ENCODE results near the gene GSTA1.
"Not testable (repeated sequence)": the region's sequence is repeated elsewhere in the genome, so short reads cannot be mapped to it uniquely, and the experiment has no call there.

GSTA1 gene

GRCh38 chr6:52757651-52758338 lies 45.8 kb downstream of the GSTA1 start:
- DNase-seq (ENCODE audit: low spot score in 2 of 2); H3K4me3 ChIP-seq; in situ Hi-C loops (cut with MboI; ENCODE audit: low sequenced_read_pairs); H3K4me1 ChIP-seq; H3K36me3 ChIP-seq (replicated peaks); H3K27me3 ChIP-seq (ENCODE audit: low read depth); H3K9me3 ChIP-seq: not testable (repeated sequence)

- H3K9me3 ChIP-seq, result no peaks in the 10 kb centered on the region
- DNase-seq (ENCODE audit: low spot score in 2 of 2), result no peak
- in situ Hi-C loops (cut with MboI; ENCODE audit: low sequenced_read_pairs), result no loop called here
Measured at GRCh38 chr6:52754443-52754842, 49.2 kb downstream of the GSTA1 start.

DNA sequence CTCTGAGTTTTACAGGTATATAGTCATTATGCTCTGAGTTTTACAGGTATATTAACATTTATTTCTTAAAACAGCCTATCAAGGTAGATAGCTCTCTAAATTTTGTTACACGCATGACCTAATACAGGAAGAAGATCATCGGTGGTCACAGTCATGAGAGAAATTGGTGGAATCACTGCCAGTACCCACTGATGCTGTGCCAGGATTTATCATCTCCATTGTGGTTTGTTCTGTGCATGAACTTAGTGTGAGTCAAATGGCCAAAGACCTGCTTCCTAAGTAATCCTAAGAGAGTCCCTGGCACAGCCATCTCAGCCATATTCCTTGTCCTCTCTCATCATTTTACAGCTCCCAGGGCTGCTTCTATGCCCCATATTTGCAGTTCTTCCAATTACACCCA lies 50.5 kb downstream of the GSTA1 start:
- H3K27me3 ChIP-seq (ENCODE audit: low read depth); DNase-seq (ENCODE audit: low spot score in 2 of 2); H3K4me1 ChIP-seq; H3K36me3 ChIP-seq (replicated peaks); in situ Hi-C loops (cut with MboI; ENCODE audit: low sequenced_read_pairs); H3K9me3 ChIP-seq; H3K4me3 ChIP-seq: not testable (repeated sequence)

More at GRCh38 chr6:52754443-52754842, 49.2 kb downstream of the GSTA1 start:
- H3K36me3 ChIP-seq (replicated peaks), result no peaks in the 10 kb centered on the region
- H3K27me3 ChIP-seq (ENCODE audit: low read depth), result no peaks in the 10 kb centered on the region
- no peaks in the 10 kb centered on the region for H3K4me1 ChIP-seq
- H3K4me3 ChIP-seq, result no peak overlapping the region

DNA sequence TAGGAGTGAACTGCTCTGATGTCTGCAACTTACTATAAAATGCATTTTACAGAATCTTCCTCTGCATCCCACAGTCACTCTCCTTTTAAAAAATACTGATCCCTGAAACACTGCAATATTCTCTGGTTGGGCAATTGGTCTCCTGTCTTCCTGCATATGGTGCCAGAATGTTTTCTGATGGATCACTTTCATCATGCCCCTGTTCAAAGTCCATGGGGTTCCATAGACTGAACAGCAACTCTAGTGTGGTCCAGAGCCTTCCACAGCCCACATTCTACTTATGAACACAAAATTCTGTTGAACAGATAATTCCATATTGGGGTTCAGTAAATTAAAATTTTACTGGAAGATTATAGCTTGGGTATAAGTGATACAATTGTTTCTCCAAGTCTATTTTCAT lies 51.3 kb downstream of the GSTA1 start:
- Histone ChIP-seq H3K4me3 (no peak overlapping the region), H3K9me3 (no peaks in the 10 kb centered on the region), H3K27me3 (ENCODE audit: low read depth) (no peaks in the 10 kb centered on the region), H3K4me1 (no peaks in the 10 kb centered on the region), H3K36me3 (replicated peaks) (no peaks in the 10 kb centered on the region)
- in situ Hi-C loops (cut with MboI; ENCODE audit: low sequenced_read_pairs), result no loop called here
- DNase-seq (ENCODE audit: low spot score in 2 of 2), result no peak

GRCh38 chr6:52749556-52750152 lies 54.0 kb downstream of the GSTA1 start:
- in situ Hi-C loops (cut with MboI; ENCODE audit: low sequenced_read_pairs), result no loop called here
- Histone ChIP-seq H3K4me3 (no peak overlapping the region), H3K9me3 (no peaks in the 10 kb centered on the region), H3K27me3 (ENCODE audit: low read depth) (no peaks in the 10 kb centered on the region), H3K36me3 (replicated peaks) (no peaks in the 10 kb centered on the region), H3K4me1 (peaks cover 10% of the 10 kb centered on the region; the same call in 1 of the 2 replicates)
- no peak for DNase-seq (ENCODE audit: low spot score in 2 of 2)

GRCh38 chr6:52747301-52747700 lies 56.3 kb downstream of the GSTA1 start:
- H3K4me3 ChIP-seq; H3K27me3 ChIP-seq (ENCODE audit: low read depth); H3K36me3 ChIP-seq (replicated peaks); in situ Hi-C loops (cut with MboI; ENCODE audit: low sequenced_read_pairs); DNase-seq (ENCODE audit: low spot score in 2 of 2); H3K9me3 ChIP-seq: not testable (repeated sequence)
- peaks cover 15% of the 10 kb centered on the region for H3K4me1 ChIP-seq

DNA sequence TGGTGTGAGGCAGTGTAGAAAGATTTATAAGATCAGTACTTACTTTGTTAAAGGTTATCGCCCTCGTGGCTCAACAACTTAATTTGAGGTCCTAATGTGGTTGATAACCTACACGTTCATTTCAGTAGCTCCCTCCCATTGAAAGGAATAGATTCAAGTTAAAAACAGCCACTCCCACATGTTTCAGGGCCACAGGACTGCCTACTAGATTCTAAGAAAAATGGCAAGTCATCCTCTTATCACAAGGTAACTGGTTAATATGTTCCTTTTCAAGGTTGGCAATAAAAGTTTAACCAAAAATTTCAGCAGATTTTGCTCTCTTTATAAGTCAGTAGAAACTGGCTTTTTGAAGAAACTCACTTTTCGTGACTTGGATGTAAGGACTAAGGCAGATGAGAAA lies 57.4 kb downstream of the GSTA1 start:
- Histone ChIP-seq H3K27me3 (ENCODE audit: low read depth) (no peaks in the 10 kb centered on the region), H3K4me1 (peaks cover 17% of the 10 kb centered on the region), H3K9me3 (no peaks in the 10 kb centered on the region), H3K36me3 (replicated peaks) (no peaks in the 10 kb centered on the region), H3K4me3 (no peak overlapping the region)
- no peak for DNase-seq (ENCODE audit: low spot score in 2 of 2)
- in situ Hi-C loops (cut with MboI; ENCODE audit: low sequenced_read_pairs), result no loop called here

- no peak overlapping the region for H3K4me3 ChIP-seq
- H3K9me3 ChIP-seq, result no peaks in the 10 kb centered on the region
- no peaks in the 10 kb centered on the region for H3K27me3 ChIP-seq (ENCODE audit: low read depth)
- H3K4me1 ChIP-seq, result peaks cover 17% of the 10 kb centered on the region
- no peaks in the 10 kb centered on the region for H3K36me3 ChIP-seq (replicated peaks)
- in situ Hi-C loops (cut with MboI; ENCODE audit: low sequenced_read_pairs), result no loop called here
- peak in 1 of 2 experiments; percentile 25 for DNase-seq (ENCODE audit: low spot score in 2 of 2)
Measured at GRCh38 chr6:52745764-52746201, 57.8 kb downstream of the GSTA1 start.

- H3K9me3 ChIP-seq, result no peaks in the 10 kb centered on the region; the same call in 1 of the 2 replicates
- H3K4me1 ChIP-seq, result peaks cover 17% of the 10 kb centered on the region
- no peaks in the 10 kb centered on the region for H3K36me3 ChIP-seq (replicated peaks)
- in situ Hi-C loops (cut with MboI; ENCODE audit: low sequenced_read_pairs), result no loop called here
- no peak for DNase-seq (ENCODE audit: low spot score in 2 of 2)
- H3K4me3 ChIP-seq, result no peak overlapping the region
- H3K27me3 ChIP-seq (ENCODE audit: low read depth), result no peaks in the 10 kb centered on the region
Measured at GRCh38 chr6:52741872-52742271, 61.7 kb downstream of the GSTA1 start.
